ENCODE measurements around the gene DNAH7.

- TF ChIP-seq POLR2A (IDR thresholded peaks at IDR 0.05; ENCODE audit: low read length) (no peak), GATA1 (IDR thresholded peaks at IDR 0.05; ENCODE audit: low read depth, low read length) (no peak)
Measured at GRCh38 chr2:195735347-195735746, 333.3 kb downstream of the DNAH7 start.
